Parietal lobe (tissue), 2 donors: ENCODE measurements around the gene WDR77. TPM values are rescaled to one million over a fixed set of nuclear protein-coding genes. Genes with fewer than 3 reads are reported as not detected.

Experiments
- small RNA-seq: library from RNA; depleted of rRNA; stranded (forward); fragments of <200 nt; gene quantifications from one replicate; pipeline ENCODE3, GENCODE V24; 2014; ENCODE audit warnings: low replicate concordance
- total RNA-seq: library from RNA; depleted of rRNA; stranded (reverse); fragments of >200 nt; gene quantifications from one replicate; pipeline ENCODE4 v1.2.3, GENCODE V29; 2014

WDR77 gene
- total RNA-seq: 31.3 TPM

GRCh38 chr1:111448918-111449702 lies at the start of gene WDR77, which contains the start of gene ATP5PB:
Gene WDR77, minus strand, starts transcription at chr1:111449256. Its CDS starts 87 bp downstream, at chr1:111449169.
Gene ATP5PB, plus strand, starts transcription at chr1:111449464. Its CDS starts 78 bp downstream, at chr1:111449542.

Small RNAs within 50 kb of the gene (small RNA-seq; reads per million reads assigned to genes)
- not detected for gene RF00019
- gene RNU6-792P: not detected

Other genes starting within 250 kb of the WDR77 start
- gene DENND2D, start 248.6 kb downstream of the WDR77 start, total RNA-seq: 0.94 TPM
- 0.31 TPM for gene CHI3L2, start 221.5 kb downstream of the WDR77 start, total RNA-seq
- gene CHIA, start 158.4 kb downstream of the WDR77 start, total RNA-seq: not detected
- 5.6 TPM for gene OVGP1, start 21.5 kb downstream of the WDR77 start, total RNA-seq
- 130 TPM for gene ATP5PB, start 208 bp upstream of the WDR77 start, total RNA-seq
- 1.6 TPM for gene C1orf162, start 24.7 kb upstream of the WDR77 start, total RNA-seq
- gene ADORA3, start 54.4 kb upstream of the WDR77 start, total RNA-seq: 2.2 TPM
- 1.3 TPM for gene TMIGD3, start 54.4 kb upstream of the WDR77 start, total RNA-seq
- gene RAP1A, start 170.5 kb upstream of the WDR77 start, total RNA-seq: 21.0 TPM